Esophagus squamous epithelium (tissue), 4 donors: ENCODE data around the gene NXT1.

Experiments
- CTCF ChIP-seq, 6 experiments: fragments of 450-650 bp in 4 of 6; fragments of 200-600 bp in 2 of 6; sonication (generic) in 2 of 6; IDR thresholded peaks; one replicate each; pipeline ENCODE4 v1.5.1; 2016 to 2019; ENCODE audit warnings: antibody characterized with exemption in 6 of 6, mild to moderate bottlenecking in 4 of 6, moderate library complexity in 4 of 6
- POLR2A ChIP-seq, 4 donors: fragments of 450-650 bp; IDR thresholded peaks; one replicate each; pipeline ENCODE4 v1.6.1; 2017; ENCODE audit warnings: antibody characterized with exemption in 4 of 4, mild to moderate bottlenecking in 4 of 4, moderate library complexity in 3 of 4

GRCh38 chr20:23331450-23332350 is 18.9 kb upstream of the NXT1 start:
- no peak for TF ChIP-seq POLR2A (IDR thresholded peaks at IDR 0.05)
- no peak for TF ChIP-seq CTCF (IDR thresholded peaks at IDR 0.05)
